Adrenal gland (tissue), 5 donors: ENCODE results near the gene LLGL1.

Source experiments
- POLR2A ChIP-seq, 2 donors: fragments of 450-650 bp; IDR thresholded peaks; one replicate each; pipeline ENCODE4 v1.6.1; 2017; ENCODE audit warnings: antibody characterized with exemption in 2 of 2, mild to moderate bottlenecking in 2 of 2, moderate library complexity in 1 of 2
- TF ChIP-seq, protein P1 (sequence below), 6 experiments: fragments of 450-650 bp in 4 of 6; fragments of 200-600 bp in 2 of 6; sonication (generic) in 1 of 6; IDR thresholded peaks; 1 replicate in 5 of 6; 2 replicates in 1 of 6; pipeline versions ENCODE4 v1.5.1 to v1.8.0; 2016 to 2021; ENCODE audit warnings: antibody characterized with exemption in 6 of 6, mild to moderate bottlenecking in 2 of 6, moderate library complexity in 1 of 6
- donor health status: DM: no; HTN: no; CAD: no.

DNA sequence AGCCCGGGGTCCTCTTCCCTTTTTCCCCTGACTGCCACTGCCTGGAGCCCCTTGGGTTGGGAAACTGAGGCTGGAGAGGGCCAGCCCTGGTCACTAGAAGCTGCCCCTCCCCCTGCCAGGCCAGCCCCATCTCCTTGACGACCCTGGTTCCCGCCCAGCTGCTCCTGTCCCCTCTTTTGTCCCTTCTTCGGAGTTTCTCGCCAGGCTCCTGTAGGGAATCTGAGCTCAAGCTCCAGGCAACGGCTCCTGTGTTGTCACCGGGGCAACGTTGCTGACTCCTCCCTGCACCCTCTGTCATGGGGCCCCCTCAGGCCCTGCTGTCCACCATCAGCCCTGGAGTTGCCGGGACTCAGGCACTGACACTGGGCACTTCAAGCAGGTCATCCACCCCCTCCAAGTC lies 5.7 kb downstream of the LLGL1 start:
- TF ChIP-seq, protein P1, sequence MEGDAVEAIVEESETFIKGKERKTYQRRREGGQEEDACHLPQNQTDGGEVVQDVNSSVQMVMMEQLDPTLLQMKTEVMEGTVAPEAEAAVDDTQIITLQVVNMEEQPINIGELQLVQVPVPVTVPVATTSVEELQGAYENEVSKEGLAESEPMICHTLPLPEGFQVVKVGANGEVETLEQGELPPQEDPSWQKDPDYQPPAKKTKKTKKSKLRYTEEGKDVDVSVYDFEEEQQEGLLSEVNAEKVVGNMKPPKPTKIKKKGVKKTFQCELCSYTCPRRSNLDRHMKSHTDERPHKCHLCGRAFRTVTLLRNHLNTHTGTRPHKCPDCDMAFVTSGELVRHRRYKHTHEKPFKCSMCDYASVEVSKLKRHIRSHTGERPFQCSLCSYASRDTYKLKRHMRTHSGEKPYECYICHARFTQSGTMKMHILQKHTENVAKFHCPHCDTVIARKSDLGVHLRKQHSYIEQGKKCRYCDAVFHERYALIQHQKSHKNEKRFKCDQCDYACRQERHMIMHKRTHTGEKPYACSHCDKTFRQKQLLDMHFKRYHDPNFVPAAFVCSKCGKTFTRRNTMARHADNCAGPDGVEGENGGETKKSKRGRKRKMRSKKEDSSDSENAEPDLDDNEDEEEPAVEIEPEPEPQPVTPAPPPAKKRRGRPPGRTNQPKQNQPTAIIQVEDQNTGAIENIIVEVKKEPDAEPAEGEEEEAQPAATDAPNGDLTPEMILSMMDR (IDR thresholded peaks at IDR 0.05) = no peak
- no peak for TF ChIP-seq POLR2A (IDR thresholded peaks at IDR 0.05)
